ENCODE results near the gene C19orf44.
"Not testable (repeated sequence)": the region's sequence is repeated elsewhere in the genome, so short reads cannot be mapped to it uniquely, and the experiment has no call there.

Gene C19orf44

GRCh38 chr19:16541526-16542044 lies 45.4 kb downstream of the C19orf44 start:
- no peak for DNase-seq

- DNase-seq: peak; percentile 58
Measured at GRCh38 chr19:16542045-16542909, 46.1 kb downstream of the C19orf44 start, which contains the start of gene CHERP. Gene CHERP, minus strand, starts transcription at chr19:16542437. Its CDS starts 59 bp downstream, at chr19:16542378.

- no peak for DNase-seq
Measured at GRCh38 chr19:16542910-16543472, 46.8 kb downstream of the C19orf44 start.

GRCh38 chr19:16543734-16544133 lies 47.5 kb downstream of the C19orf44 start:
- not testable (repeated sequence) for DNase-seq

DNA sequence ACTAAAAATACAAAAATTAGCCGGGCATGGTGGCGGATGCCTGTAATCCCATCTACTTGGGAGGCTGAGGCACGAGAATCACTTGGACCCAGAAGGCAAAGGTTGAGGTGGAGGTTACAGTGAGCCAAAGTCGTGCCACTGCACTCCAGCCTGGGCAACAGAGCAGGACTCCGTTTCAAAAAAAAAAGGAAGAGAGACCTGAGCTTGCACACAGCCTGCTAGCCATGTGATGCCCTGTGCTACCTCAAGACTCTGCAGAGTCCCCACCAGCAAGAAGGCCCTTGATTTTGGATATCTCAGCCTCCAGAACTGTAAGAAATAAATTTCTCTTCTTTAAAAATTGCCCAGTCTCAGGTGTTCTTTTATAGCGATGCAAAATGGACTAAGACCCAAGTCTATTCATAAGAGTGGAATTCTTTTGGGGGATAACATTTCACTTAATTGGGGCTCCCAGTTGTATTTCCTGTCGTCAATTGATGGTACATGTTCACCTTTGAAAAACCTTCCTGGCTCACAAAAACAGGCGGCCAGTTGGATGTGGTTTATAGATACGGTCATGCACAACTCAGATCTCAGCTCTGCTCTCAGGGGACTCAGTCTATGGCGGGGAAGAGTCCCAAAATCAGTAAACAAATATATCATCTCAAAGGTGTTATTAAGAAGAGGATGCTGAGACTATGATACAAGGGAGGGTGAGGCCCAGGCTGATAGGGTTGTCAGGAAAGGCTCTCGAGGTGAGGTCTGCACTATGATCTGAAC lies 48.5 kb downstream of the C19orf44 start:
- no peak for DNase-seq

DNA sequence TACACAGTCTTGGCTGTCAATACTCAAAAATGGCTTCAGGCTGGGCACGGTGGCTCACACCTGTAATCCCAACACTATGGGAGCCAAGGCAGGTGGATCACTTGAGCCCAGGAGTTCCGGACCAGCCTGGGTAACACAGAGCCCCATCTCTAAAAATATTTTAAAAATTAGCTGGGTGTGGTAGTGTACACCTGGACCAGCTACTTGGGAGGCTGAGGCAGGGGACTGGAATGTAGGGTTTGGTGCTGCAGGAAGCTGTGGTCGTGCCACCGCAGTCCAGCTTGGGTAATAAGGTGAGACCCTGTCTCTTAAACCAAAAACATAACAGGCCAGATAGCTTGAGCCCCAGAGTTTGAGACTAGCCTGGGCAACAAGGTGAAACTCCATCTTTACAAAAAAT lies 52.8 kb downstream of the C19orf44 start:
- no peak for DNase-seq

GRCh38 chr19:16551902-16552301 lies 55.7 kb downstream of the C19orf44 start:
- DNase-seq: not testable (repeated sequence)

DNA sequence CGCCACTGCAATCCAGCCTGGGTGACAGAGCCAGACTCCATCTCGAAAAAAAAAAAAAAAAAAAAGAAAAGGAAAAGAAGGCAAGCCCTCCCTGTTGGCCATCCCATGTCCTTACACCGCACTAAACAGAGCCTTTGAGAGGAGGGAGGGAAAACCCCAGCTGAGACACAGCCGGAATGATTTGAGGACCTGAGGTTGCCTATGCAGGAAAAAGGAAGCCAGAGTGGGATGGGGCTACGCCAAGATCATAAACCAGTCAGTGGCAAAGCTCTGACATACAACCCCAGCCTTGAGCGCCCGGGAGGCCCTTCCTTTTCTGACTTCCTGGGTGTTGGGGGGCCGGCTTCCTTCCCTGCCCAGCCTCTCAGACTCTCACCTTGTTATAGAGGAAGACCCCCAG lies 58.6 kb downstream of the C19orf44 start:
- no peak for DNase-seq

DNA sequence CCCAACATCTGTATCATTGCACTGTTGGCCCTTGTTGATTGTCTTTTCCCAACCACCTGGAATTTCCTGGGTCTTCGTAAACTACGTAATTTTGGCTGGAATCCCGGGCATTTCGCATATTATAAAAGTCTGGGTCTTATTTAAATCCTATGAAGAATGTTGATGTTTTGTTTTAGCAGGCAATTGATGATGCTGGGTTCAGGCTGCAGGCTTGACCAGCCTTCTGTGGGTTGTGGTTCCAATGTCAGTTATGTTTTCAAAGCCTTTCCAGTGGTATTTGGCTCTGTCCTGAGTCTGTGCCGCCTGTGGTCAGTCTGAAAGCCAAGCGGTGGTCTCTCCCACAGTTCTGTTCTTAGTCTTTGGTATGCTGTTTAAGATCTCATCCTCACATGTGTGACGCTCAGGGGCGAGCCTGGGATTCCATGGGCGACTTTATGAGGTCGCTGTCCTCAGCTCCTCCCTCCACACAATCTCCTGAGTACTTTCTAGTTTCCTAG lies 63.6 kb downstream of the C19orf44 start:
- DNase-seq: no peak

- no peak for DNase-seq
Measured at GRCh38 chr19:16561382-16561781, 65.2 kb downstream of the C19orf44 start.

DNA sequence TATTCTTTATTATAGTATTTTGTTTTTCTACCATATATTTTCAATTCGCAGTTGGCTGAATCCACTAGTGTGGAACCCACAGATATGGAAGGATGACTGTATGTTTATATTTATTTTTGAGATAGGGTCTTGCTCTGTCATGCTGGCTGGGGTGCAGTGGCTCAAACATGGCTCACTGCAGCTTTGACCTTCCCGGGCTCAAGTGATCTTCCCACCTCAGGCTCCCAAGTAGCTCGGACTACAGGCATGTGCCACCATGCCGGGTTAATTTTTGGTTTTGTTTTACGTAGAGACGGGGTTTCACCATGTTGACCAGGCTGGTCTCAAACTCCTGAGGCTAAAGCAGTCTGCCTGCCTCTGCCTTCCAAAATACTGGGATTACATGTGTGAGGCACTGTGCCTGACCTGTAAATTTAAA lies 66.4 kb downstream of the C19orf44 start:
- DNase-seq: no peak

DNA sequence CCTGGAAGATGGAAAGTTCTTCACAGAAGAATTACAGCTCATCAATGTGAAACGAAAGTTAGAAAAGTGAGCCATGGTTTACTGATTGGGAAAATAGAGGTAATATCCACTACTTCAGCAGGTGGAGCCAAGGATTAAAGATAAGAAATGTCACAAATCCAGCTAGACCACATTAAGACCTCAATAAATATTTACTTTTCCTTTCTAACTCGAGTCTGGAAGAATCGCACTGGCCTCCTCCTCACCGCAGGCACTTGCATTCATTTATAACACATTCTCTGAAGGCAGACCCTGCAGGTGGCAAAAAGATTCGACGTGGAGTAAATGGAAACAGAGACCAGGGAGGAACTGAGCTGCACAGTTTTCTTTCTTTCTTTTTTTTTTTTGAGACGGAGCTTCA lies 68.6 kb downstream of the C19orf44 start:
- DNase-seq: no peak

DNA sequence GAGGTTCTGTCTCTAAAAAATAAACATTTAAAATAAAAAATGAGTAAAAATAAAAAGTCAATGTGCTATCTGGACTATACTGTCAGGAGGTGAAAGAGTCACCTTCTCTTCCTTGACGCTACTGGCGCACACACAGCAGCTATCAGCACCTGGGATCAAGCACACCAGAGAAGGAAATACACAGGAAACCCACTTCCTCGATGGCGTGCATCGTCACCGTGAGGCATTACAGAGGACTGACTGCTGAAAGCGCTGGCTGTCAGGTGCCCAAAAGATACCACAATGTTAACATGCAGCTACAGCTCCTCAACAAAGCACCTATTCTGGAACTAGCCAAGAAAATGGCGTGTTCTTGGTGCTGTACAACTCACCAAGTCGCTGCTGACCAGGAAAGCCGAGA lies 70.0 kb downstream of the C19orf44 start:
- DNase-seq: no peak

DNA sequence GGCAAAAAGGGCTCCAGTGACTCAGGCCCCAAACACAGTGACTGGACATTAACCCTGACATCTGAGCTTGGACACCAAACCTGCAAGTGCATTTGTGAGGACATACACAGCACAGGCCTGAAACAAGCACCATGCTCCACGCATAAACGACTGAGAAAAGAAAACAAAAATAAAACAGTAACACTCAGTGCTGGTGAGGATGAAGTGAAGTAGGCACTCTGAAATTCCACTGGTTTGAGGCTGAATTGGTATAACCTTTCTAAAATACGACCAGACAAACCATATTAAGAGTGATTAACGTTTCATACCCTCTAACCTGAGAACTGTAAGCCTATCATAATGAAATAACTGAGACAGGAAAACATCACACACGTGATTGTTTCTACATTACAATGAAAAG lies 70.5 kb downstream of the C19orf44 start:
- DNase-seq: no peak

DNA sequence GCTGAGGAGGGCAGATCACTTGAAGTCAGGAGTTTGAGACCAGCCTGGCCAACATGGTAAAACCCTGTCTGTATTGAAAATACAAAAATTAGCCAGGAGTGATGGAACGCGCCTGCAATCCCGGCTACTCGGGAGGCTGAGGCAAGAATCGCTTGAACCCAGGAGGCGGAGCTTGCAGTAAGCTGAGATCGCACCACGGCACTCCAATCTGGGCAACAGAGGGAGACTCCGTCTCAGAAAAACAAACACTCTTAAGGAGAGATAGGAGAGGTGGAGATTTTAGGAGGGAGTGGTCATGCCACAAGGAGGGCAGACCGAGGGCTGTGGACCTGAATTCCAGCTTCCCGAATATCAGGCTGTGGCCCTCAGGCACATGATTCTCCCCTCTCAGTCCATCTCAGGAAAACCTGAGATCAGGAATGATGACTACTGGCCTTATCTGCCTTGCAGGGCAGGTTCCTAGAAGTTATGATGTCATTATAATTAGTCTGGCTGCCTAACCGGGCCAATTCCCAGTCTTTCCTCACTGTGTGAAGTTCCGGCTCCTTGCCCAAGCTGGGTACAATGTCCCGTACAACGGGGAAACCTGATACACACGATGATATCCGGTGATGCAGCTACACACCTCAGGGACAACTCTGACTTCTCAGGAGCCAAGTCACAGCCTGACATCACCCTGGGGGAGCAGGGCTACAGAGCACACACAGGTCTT lies 73.6 kb downstream of the C19orf44 start:
- DNase-seq: no peak
